AG04450 (cell line): ENCODE results near the gene SMIM32. TPM values are rescaled to one million over a fixed set of nuclear protein-coding genes. Genes with fewer than 3 reads are reported as not detected.

ENCODE experiments used
- CTCF ChIA-PET: fragments of 300-600, 350-600 bp; formaldehyde crosslinking; extraction: SDS; loops from one replicate; lab custom pipeline; 2022; ENCODE audit warnings: antibody characterized with exemption, inconsistent platforms; lab: Charles Lee
- POLR2A ChIA-PET: fragments of 350-600 bp; formaldehyde crosslinking; extraction: SDS; loops from one replicate; lab custom pipeline; 2021; ENCODE audit warnings: antibody characterized with exemption, inconsistent platforms; lab: Yijun Ruan, JAX
- DNase-seq: peaks from one replicate; pipeline ENCODE4 v3.0.0-alpha.2; 2011; ENCODE audit warnings: low read depth, low spot score
- H3K27ac ChIP-seq: one replicate; pipeline ENCODE4 v1.5.1; 2012; ENCODE audit warnings: low read depth, low read length, control low read depth
- H3K27me3 ChIP-seq: one replicate; pipeline ENCODE4 v1.6.0; 2012; ENCODE audit warnings: low read length; ENCODE audit not compliant: control insufficient read depth, insufficient read depth
- H3K4me3 ChIP-seq: 2 replicates; pipeline ENCODE4 v1.5.1; 2011; ENCODE audit warnings: mild to moderate bottlenecking, low read depth, low read length, control low read depth
- H3K9me3 ChIP-seq: 2 replicates; pipeline ENCODE4 v1.5.1; 2012; ENCODE audit warnings: low read length; ENCODE audit not compliant: control insufficient read depth, insufficient read depth
- polyA plus RNA-seq: library from polyadenylated mRNA; depleted of rRNA; stranded (reverse); fragments of >200 nt; gene quantifications from 2 replicates; pipeline ENCODE4 v1.2.3, GENCODE V29; 2011
- TF ChIP-seq, protein P1 (sequence below): IDR thresholded peaks from 2 replicates; pipeline ENCODE4 v1.5.1; 2011; ENCODE audit warnings: low read depth, low read length, control low read depth, inconsistent platforms

SMIM32 gene
- polyA plus RNA-seq, 1 experiment, result not detected

- no peak overlapping the region for H3K4me3 ChIP-seq
- DNase-seq, result no peak
- ChIA-PET CTCF (no interaction called here), POLR2A (no interaction called here)
- TF ChIP-seq, protein P1, sequence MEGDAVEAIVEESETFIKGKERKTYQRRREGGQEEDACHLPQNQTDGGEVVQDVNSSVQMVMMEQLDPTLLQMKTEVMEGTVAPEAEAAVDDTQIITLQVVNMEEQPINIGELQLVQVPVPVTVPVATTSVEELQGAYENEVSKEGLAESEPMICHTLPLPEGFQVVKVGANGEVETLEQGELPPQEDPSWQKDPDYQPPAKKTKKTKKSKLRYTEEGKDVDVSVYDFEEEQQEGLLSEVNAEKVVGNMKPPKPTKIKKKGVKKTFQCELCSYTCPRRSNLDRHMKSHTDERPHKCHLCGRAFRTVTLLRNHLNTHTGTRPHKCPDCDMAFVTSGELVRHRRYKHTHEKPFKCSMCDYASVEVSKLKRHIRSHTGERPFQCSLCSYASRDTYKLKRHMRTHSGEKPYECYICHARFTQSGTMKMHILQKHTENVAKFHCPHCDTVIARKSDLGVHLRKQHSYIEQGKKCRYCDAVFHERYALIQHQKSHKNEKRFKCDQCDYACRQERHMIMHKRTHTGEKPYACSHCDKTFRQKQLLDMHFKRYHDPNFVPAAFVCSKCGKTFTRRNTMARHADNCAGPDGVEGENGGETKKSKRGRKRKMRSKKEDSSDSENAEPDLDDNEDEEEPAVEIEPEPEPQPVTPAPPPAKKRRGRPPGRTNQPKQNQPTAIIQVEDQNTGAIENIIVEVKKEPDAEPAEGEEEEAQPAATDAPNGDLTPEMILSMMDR, result no peak
- H3K9me3 ChIP-seq, result no peaks in the 10 kb centered on the region
- no peak overlapping the region for H3K27ac ChIP-seq
- peaks cover 25% of the 10 kb centered on the region for H3K27me3 ChIP-seq
Measured at GRCh38 chr5:136205061-136205702, 12.2 kb upstream of the SMIM32 start.

- ChIA-PET POLR2A (no interaction called here), CTCF (interaction anchor here (1.6 kb wide), 1 partner anchor 8 kb away, joined by 6 read pairs; no protein-coding TSS in a partner anchor)
- TF ChIP-seq, protein P1, result no peak
- peaks cover 22% of the 10 kb centered on the region for H3K27me3 ChIP-seq
- no peaks in the 10 kb centered on the region for H3K9me3 ChIP-seq
- no peak overlapping the region for H3K4me3 ChIP-seq
- no peak for DNase-seq
- H3K27ac ChIP-seq, result no peak overlapping the region
Measured at GRCh38 chr5:136203303-136203922, 10.5 kb upstream of the SMIM32 start.

DNA sequence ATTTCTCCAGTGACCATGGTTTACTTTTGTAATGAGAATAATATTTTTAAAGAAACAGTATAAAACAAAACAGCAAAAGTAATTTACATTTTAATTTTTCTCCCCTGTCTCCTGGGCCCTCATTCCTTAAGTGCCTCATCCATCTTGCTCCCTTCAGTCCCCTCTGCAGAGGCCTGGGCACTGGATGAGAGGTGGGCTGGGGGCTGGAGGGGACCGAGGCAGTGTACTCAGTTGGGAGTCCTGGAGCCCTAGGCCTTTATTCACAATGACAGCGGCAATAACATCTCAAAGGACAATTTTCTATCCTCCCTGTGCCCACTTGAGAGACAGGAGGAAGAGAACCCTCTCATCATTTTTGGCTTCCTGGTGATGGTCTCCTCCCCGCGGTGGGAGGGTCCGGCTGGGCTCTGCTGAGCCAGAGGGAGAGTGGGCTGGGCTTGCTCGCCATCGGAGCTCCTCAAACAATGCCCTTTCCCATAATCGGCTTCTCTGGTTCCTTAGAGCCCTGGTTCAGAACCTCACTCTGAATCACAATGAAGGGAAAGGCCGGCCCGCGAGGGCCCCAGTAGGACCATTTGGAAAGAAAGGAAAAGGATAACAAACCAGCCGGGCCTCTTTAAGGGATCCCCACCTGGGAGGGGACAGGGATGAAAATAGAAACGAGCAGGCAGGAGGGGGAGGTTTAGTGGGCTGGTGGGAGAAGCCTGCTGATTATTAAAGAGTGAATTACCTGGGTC, 9.7 kb upstream of the SMIM32 start:
- ChIA-PET CTCF (interaction anchor here (1.6 kb wide), 1 partner anchor 9 kb away, joined by 6 read pairs; no protein-coding TSS in a partner anchor), POLR2A (no interaction called here)
- H3K4me3 ChIP-seq, result no peak overlapping the region
- H3K27me3 ChIP-seq, result peaks cover 22% of the 10 kb centered on the region
- no peak for DNase-seq
- TF ChIP-seq, protein P1, result no peak
- no peak overlapping the region for H3K27ac ChIP-seq
- H3K9me3 ChIP-seq, result no peaks in the 10 kb centered on the region

GRCh38 chr5:136201870-136202269, 8.9 kb upstream of the SMIM32 start:
- Histone ChIP-seq H3K27ac (no peak overlapping the region), H3K4me3 (no peak overlapping the region), H3K27me3 (peaks cover 21% of the 10 kb centered on the region), H3K9me3 (no peaks in the 10 kb centered on the region)
- TF ChIP-seq, protein P1, result no peak
- ChIA-PET CTCF (interaction anchor here (1.6 kb wide), 1 partner anchor 10 kb away, joined by 6 read pairs; no protein-coding TSS in a partner anchor), POLR2A (no interaction called here)
- no peak for DNase-seq

- POLR2A ChIA-PET, result interaction anchor here (0.6 kb wide), 1 partner anchor 10 kb away, joined by 3 read pairs; no protein-coding TSS in a partner anchor
- no peak overlapping the region for H3K4me3 ChIP-seq
Measured at GRCh38 chr5:136200761-136201160, 7.8 kb upstream of the SMIM32 start.

More at GRCh38 chr5:136200761-136201160, 7.8 kb upstream of the SMIM32 start:
- Histone ChIP-seq H3K9me3 (no peaks in the 10 kb centered on the region), H3K27ac (no peak overlapping the region), H3K27me3 (peaks cover 25% of the 10 kb centered on the region)
- TF ChIP-seq, protein P1, result no peak
- no peak for DNase-seq
- CTCF ChIA-PET, result interaction anchor here (1.6 kb wide), 1 partner anchor 11 kb away, joined by 3 read pairs; no protein-coding TSS in a partner anchor
